Stimulated activated CD8-positive, alpha-beta memory T cell treated with anti-CD3 and anti-CD28 coated beads, Interleukin-4, amount 100 ng/mL, for 4 hours (primary cell): ENCODE results near the gene ATP5F1D.
A peak's percentile ranks its signal among the peaks of the same experiment; 100 is the strongest.

Experiments used
- DNase-seq, 2 donors: peaks; one replicate each; pipeline ENCODE4 v3.0.0-alpha.2; 2020; ENCODE audit warnings: low read depth in 2 of 2, low spot score in 1 of 2

Gene ATP5F1D

GRCh38 chr19:1232652-1233072 is 8.9 kb upstream of the ATP5F1D start:
- no peak for DNase-seq

GRCh38 chr19:1233115-1233667 is 8.4 kb upstream of the ATP5F1D start:
- no peak for DNase-seq

GRCh38 chr19:1234051-1234954 is 7.2 kb upstream of the ATP5F1D start:
- DNase-seq: no peak

- no peak for DNase-seq
These were observed 6.6 kb upstream of the ATP5F1D start for GRCh38 chr19:1234955-1235380.

GRCh38 chr19:1235625-1236538 is 5.7 kb upstream of the ATP5F1D start:
- no peak for DNase-seq

GRCh38 chr19:1236576-1236975 is 5.0 kb upstream of the ATP5F1D start:
- DNase-seq: no peak

- DNase-seq: no peak
These were observed 4.4 kb upstream of the ATP5F1D start for GRCh38 chr19:1237027-1237659.

GRCh38 chr19:1237754-1238368 is 3.7 kb upstream of the ATP5F1D start, which contains the start of gene CBARP:
TSS of gene CBARP (minus strand) at chr19:1238005. CDS start at chr19:1236100, 1,905 bp downstream.
- DNase-seq: no peak

GRCh38 chr19:1238369-1239303 is 2.9 kb upstream of the ATP5F1D start:
- DNase-seq: no peak

GRCh38 chr19:1239420-1239795 is 2.1 kb upstream of the ATP5F1D start:
- DNase-seq: no peak

GRCh38 chr19:1239796-1240737 is 1.5 kb upstream of the ATP5F1D start:
- peak; percentile 81 to 92 for DNase-seq

- DNase-seq: no peak
These were observed 626 bp upstream of the ATP5F1D start for GRCh38 chr19:1240925-1241324.

GRCh38 chr19:1243768-1244692 is 2.5 kb downstream of the ATP5F1D start:
- DNase-seq: peak; percentile 76 to 77

GRCh38 chr19:1244693-1245451 is 3.3 kb downstream of the ATP5F1D start:
- no peak for DNase-seq

- no peak for DNase-seq
These were observed 4.1 kb downstream of the ATP5F1D start for GRCh38 chr19:1245494-1246264.
